C1 segment of cervical spinal cord (tissue), 14 donors: ENCODE measurements around the gene CREB5.
"Not testable (repeated sequence)": the region's sequence is repeated elsewhere in the genome, so short reads cannot be mapped to it uniquely, and the experiment has no call there.

Experiments used
- DNase-seq, 14 donors: peaks; one replicate each; lab custom pipeline; 2025; lab: John Stamatoyannopoulos, UW

The CREB5 gene

DNA sequence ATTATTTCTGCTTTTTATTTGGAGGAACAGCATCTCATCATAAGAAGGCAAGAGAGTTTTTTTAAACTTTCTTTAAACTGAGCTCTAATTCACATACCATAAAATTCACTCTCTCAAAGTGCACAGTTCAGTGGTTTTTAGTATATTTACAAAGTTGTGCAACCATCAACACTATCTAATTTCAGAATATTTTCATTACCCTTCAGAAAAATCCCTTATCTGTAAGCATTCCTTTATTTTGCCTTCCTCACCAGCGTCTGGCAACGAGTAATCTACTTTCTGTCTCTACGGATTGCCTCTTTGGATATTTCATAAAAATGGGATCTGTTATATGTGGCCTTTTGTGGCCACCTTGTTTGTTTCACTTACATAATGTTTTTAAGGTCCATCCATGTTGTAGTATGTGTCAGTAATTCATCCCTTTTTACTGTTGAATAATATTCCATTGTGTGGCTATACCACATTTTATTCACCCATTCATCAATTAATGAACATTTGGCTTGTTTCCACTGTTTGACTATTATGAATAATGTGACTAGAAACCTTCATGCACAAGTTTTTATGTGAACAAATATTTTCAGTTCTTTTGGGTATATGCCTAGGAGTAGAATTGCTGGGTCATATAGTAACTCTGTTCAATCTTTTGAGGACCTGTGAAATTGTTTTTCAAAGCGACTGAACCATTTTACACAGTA, 364.3 kb downstream of the CREB5 start:
- no peak for DNase-seq

DNA sequence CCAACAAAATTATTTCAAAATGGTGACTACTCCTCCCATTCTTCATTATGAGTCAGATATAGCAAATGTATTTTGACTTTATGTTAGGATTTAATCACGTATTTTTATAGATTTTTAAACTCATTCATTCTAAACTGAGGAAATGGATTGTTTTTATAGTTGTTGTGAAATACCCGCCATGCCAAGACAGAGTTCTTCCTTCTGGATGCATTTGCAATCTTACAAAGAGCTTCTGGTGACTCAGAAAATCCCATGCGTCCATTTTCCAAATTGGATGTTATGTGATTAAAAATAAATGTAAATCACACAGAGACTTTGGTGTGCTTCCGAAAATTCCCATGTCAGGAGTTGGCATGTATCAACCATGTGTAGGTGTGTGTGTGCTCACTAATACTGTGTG, 366.5 kb downstream of the CREB5 start:
- no peak for DNase-seq

DNA sequence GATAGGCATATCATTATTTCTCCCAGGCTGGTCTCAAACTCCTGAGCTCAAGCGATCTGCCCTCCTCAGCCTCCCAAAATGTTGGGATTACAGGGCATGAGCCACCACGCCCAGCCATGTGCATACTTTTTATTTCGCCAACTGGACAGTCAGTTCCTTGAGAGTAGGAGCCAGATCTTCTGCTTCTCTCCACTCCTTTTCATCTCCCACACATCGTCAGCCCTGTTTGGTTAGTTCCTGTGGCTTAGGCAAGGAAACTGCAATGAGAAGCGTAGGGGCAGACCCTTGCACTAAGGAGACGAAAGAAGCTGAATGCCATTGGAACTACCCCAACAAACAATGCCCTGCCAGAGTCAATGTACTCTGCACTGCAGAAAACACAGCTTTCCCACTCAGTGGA, 367.6 kb downstream of the CREB5 start:
- DNase-seq: no peak

DNA sequence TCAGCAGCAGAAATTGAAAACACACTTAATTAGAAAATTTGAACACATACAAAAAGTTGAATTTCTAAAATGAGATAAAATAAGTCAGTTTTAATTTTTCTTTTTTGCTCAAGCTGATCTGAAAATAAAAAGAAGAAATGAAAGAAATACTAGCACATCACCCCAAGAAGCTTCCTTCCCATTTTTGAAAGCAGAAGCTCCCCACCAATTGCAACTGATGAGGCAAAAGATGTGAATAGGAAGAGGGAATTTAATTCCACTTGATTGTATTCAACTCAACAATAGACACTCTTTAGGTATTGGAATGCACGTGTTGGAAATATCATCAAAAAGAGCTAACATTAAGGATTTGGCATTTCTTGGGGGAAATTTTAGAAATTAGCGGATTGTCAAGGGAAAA, 370.0 kb downstream of the CREB5 start:
- DNase-seq: no peak

DNA sequence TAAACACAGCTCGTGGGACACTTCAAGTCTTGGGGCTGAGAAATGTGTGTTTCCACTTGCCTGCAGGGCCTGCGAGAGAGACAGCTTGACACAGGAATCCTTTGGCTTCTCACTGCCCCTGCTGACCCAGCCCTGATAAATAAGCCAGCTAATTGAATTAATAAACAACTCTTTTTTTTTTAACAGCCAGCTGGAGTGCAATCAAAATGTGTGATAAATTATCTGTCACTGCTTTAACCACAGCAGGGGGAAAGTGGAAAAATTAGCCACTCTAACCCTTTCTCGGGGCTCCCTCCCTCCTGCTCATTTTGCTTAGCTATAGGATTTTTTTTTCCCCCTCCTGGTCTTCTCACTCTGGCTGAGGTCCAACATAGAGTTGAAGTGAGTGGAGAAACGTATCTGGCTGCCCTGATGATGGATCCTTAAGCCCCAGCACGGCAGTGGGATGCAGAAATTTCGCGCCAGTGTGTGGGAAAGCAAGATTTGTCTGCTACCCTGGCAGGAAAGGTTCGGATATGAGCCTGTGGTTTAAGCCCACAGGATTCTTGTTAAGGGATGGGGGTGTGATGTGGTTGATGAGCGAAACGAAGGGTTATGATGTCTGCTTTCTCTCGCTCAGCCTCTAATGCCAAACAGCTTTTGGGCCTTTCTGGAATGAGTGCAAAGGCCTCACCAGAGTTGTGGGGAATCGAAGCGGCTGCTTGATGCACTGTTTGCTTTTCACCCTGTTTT, 372.0 kb downstream of the CREB5 start:
- DNase-seq: no peak

DNA sequence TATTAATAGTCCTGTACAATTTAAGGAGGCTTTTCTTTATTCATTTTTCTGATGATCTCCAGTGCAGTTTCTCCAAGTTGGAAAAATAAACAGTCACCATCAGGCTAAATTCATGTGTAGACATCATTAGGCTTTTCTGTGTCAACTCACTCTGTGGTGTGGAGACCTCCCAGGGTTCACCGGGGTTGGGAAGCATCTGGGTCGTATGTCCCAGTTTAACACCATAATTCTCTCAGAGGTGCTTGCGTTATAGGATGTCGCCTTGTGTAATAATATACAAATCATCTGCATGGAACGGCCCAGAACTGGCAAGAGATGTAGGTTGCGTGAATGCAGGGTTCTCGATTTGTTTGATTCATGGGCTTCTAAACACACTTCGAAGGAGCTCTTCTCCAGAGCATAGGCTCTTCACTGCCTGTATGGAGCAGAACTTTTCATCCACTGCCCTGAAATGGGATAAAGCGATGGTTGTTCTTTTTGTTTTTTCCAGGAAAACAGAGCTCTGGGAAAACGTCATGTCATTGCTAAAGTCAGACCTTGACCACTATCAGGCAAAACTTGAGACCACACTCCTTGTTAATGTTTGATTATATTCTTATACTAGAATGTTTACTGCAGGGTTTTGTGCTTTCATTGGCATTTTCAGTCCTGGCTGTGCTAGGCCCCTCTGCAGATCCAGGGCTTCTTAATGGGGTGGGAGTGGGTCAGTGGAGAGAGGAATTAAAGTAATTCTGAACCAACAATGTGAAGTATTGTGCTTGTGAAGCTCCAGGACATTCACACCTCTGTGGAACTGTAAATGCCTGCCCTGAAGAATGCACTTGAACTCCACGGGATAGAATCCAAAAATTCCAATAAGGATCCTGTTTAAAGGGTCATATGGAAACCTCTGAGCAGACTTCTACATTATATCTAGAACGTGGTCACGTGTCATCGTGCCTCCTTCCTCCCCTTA, 373.0 kb downstream of the CREB5 start:
- DNase-seq: no peak

DNA sequence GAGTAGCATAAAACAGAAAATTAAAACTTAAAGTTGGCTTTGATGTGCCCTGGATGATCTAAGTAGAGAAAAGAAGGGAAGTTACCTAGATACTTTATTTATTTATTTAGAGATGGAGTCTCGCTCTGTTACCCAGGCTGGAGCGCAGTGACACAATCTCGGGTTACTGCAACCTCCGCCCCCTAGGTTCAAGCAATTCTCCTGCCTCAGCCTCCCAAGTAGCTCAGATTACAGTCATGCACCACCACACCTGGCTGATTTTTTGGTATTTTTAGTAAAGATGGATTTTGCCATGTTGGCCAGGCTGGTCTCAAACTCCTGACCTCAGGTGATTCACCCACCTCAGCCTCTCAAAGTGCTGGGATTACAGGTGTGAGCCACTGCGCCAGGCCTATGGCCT, 373.8 kb downstream of the CREB5 start:
- not testable (repeated sequence) for DNase-seq

DNA sequence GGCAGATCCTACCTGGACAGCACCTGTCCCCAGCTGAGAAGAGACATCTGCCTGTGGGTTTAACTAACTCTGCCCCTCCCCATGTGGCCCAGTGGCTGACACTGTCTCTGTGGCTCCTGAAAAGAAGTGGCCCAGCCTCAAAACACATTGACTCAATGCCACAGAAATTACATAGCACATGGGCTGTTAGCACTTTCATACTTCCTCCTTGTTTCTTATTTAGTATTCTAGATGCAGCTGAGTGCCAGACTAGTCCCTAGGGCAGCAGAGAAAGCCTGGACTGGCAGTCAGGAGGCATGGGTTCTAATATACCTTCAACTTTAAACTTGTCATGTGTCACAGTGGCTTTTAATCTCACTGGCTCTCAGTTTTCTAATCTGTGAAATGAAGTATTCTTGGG, 374.8 kb downstream of the CREB5 start:
- no peak for DNase-seq

DNA sequence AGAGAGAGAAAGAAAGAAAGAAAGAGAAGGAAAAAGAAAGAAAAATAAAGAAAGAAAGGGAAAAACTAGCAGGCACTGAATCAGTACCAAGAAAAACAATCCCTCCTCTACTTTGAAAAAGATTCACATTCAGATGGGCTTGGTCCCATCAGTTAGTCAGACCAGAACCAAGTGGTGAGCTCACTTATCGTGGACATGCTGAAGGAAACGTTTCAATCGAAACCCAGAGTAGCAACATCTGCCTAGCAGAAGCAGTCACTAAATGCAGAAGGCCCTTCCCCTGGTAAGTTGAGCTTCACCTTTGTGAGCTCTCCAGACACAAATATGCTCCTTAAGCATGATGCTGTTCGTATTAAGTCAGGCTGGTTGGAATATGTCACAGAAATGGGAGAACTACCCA, 378.1 kb downstream of the CREB5 start:
- no peak for DNase-seq

DNA sequence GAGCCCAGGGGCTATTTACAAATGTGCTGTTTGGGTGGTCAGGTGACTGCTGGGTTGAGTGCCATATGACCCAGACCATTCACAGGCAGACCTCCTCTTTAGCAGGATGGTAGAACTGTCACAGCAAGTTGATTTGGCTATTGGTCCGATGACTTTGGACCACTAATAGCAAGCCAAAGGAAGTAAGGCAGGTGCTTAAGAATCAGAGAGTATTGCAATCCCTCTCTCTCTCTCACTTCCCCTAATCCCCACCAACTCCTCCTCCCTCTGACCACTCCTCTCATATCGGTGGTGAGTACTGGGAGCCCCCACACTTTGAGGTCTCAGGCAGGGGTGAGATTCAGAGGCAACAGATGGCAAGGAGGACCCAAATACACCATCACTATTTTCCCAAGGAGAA, 380.5 kb downstream of the CREB5 start:
- no peak for DNase-seq

DNA sequence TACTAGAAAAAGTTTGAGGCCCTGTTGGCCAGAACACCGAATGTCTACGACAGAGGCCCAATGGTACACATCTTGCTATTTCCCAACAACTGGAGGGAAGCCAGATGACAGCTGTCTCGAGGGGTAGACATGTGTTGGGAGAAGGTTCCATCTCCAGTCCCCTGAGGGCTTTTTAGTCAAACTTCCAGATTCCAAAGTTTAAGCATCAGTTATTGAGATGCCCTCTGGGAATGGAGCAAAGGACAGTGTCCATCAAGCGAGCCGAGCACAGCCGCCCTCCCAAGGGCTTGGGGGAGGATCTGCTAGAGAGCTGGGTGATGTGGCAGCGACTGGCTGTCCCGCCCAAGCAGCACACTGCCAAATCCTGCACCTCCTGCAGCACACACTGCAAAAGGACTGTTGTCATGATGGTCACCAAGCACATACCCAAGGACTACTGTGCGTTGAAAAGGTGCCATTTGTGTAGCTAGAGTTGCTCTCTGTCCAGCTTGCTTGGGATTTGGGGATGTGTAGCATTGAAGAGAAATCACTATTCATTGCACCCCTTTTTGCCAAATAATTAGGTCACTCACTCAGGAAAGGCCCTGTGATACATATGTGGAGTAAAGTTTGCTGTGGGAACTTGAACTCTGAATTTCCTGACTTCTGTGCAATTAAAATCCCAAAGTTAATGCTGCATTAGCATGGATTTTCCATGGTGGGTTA, 381.2 kb downstream of the CREB5 start:
- no peak for DNase-seq

DNA sequence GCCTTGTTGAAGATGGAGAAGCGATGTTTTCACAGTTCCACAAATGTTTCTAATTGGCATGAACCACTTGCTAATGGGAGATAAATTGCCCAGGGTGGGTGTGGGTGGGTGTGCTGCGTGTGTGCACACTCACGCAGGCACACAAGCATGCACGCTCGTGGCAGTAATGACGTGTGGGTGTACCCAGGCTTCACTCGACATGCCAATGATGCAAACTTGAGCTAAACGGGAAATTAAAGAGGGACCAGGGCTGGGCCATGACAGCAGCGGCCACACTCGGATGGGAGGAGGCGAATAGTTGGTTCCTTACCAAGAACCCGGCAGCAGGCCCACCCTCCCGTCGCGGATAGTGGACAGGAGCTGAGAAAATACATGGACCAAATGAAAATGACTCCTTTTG, 386.0 kb downstream of the CREB5 start:
- no peak for DNase-seq

DNA sequence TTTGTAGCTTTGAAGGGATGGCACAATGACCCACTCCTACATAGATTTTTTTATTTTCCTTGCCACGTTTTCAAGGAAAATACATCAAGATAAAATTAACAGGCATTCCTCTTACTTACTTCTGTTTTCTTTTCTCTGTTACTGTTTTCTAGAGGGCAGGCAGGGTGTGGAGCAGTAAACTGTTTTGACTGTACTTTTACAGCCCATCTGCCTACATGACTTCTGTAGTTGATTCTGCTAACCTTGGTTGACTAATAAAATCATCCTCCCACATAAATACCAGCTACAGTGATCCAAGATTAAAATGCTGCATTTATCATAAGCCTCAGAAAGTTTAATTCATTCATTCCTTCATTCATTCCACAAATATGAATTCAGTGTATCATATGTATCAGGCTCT, 387.3 kb downstream of the CREB5 start:
- no peak for DNase-seq

DNA sequence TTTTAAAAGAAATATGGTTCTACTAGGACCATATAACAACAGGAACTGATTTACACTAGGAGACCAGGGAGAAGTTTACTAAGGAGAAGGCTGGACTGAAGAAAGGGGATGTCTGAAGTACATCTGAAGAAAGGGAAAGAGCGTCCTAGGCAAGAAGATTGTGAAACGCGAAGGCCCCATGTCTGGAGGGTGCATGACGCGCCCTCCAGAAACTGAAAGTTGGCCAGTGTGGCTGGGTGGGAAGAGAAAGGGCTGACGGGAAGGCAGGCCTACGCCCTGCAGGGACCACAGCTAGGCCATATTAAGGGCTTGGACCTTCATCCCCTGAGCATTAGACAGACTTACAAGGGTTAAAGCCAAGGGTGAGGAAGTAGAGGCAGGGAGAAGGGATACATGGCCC, 387.8 kb downstream of the CREB5 start:
- DNase-seq: peak in 3 of 14 donors; percentile 15 to 34 (median 26)

DNA sequence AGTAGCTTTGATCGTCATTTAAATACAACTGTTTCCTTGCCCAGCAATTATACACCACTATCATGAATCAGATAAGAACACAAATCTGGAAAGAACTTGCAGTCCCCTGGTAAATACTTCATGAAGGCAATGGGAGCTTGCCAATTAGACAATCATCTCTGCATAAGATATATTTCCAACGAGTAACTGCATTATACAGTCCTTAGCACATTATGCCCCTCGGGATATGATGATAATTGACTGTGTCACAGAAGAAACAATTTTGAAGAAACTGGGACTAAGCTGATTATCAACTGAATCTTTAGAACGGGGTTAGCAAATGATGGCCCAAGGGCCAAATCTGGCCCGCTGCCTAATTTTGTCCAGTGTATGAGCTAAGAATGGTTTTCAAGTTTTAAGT, 390.1 kb downstream of the CREB5 start:
- DNase-seq: no peak

DNA sequence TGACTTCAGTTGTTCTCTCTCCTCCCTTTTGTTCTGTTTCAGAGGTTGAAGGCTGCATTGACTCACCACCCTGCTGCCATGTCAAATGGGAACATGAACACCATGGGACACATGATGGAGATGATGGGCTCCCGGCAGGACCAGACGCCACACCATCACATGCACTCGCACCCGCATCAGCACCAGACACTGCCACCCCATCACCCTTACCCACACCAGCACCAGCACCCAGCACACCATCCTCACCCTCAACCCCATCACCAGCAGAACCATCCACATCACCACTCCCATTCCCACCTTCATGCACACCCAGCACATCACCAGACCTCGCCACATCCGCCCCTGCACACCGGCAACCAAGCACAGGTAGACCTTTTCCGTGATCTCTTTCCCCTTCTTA, 391.8 kb downstream of the CREB5 start:
- no peak for DNase-seq

DNA sequence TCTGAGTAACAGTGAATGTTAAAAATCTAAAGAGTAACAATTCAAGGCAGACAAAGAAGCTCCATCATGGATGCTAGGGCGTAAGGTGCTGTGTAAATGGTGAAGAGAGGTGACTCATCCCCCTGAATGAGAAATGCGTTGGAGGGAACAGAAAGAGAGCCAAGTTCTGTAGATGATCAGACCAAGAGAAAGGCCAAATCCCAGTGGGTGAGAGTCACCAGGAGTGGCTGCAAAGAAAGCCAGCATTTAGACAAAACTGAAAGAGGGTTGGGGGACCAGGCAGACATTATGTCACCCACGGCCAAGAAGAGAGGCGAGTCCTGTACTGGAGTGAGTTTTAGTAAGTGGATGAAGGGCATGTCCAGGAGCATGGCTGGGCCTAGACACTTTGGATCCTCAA, 392.7 kb downstream of the CREB5 start:
- DNase-seq: no peak

DNA sequence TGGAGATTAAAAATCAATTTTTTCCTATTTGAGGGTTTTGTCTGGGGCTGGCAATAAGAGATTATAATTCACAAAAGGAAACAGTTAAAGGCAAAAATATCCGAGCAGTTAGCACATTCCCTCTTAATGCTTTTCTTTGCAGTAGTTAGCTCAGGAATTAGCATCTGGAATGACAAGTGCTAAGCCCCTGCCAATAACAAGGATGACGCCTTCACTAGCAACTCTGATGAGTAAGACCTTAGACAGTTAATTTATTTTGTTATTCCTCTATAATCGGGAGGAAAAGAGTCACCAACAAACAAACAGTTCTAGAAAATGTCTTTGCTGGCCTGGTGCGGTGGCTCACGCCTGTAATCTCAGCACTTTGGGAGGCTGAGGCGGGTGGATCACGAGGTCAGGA, 394.5 kb downstream of the CREB5 start:
- DNase-seq: no peak

DNA sequence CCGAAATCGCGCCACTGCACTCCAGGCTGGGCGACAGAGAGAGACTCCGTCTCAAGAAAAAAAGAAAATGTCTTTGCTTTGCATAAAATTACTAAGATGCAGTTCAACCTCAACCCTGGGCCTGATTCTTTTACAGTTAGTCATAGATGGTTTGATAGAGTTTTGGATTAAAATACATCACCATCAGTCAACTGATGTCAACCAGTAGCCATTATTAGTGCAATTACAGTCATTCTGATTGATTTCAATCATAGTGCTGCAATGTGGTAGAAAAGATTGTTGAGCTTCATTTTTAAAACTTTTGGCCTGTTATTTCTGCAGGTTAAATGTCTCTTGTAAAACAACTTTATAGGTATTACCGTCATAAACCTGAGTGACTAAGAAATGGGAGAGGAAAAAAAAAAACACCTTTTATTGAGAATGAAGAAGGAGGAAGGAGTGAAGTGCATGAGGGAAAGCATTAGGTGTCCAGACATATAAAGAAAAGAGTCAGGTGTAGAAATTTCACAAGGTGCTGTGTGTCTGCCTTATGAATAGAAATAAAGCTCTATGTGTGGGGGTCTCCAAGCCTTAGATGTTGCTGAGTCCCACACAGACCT, 395.2 kb downstream of the CREB5 start:
- no peak for DNase-seq

DNA sequence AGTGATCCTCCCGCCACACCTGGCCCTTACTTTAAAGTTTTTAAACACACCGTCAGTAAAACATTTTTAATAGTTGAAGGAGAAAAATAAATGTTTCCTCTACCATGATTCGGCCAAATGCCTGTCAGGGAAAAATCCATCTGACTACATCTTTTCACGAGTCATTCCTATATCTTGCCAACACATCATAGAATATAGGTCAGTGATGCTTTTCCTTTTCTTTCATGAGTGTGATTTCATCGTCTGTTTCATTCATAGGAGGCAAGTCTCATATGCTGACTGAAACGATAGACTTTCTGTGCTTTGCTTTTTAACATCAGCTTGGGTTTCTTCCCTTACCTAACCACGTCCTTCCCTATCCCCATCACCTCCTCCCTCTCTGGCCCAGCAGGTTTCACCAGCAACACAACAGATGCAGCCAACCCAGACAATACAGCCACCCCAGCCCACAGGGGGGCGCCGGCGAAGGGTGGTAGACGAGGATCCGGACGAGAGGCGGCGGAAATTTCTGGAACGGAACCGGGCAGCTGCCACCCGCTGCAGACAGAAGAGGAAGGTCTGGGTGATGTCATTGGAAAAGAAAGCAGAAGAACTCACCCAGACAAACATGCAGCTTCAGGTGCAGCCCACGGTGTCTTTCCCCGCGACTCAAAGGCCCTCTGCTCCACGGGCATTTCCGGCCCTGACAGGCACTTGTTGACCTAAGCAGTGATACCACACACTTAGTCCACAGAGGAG, 396.6 kb downstream of the CREB5 start:
- DNase-seq: peak in 8 of 14 donors; percentile 10 to 67 (median 28)

DNA sequence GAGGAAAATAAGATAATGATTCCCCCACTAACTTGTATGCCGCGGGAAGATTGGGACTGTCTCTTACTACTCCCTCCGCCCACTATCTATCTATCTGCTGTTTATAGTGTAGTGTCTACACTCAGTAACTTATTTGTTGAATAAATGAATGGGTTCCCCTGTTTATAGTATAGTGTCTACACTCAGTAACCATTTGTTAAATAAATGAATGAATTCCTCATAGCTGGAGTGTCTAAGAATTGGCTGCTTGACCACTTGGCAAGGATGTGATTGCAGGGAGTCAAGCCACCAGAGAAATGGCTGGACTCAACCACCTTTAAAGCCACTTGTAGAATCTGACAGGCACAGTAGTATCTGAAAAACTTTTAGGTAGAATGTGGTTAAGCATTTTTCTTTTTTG, 398.7 kb downstream of the CREB5 start:
- DNase-seq: no peak
